ENCODE data around the gene PCDH17.

PCDH17 gene

GRCh38 chr13:57724486-57725272 lies 93.1 kb downstream of the PCDH17 start:
- DNase-seq (ENCODE audit: low read depth in 3 of 3, low spot score in 1 of 3): no peak

GRCh38 chr13:57725480-57725879 lies 93.9 kb downstream of the PCDH17 start:
- no peak for DNase-seq (ENCODE audit: low read depth in 3 of 3, low spot score in 1 of 3)

GRCh38 chr13:57726981-57727380 lies 95.4 kb downstream of the PCDH17 start:
- no peak for DNase-seq (ENCODE audit: low read depth in 3 of 3, low spot score in 1 of 3)

- no peak for DNase-seq (ENCODE audit: low read depth in 3 of 3, low spot score in 1 of 3)
Measured at GRCh38 chr13:57734306-57734705, 102.8 kb downstream of the PCDH17 start.

GRCh38 chr13:57739089-57739488 lies 107.5 kb downstream of the PCDH17 start:
- DNase-seq (ENCODE audit: low read depth in 3 of 3, low spot score in 1 of 3): no peak

GRCh38 chr13:57739543-57740190 lies 108.1 kb downstream of the PCDH17 start:
- DNase-seq (ENCODE audit: low read depth in 3 of 3, low spot score in 1 of 3): no peak

GRCh38 chr13:57740719-57741118 lies 109.2 kb downstream of the PCDH17 start:
- no peak for DNase-seq (ENCODE audit: low read depth in 3 of 3, low spot score in 1 of 3)

- DNase-seq (ENCODE audit: low read depth in 3 of 3, low spot score in 1 of 3): no peak
Measured at GRCh38 chr13:57748096-57748495, 116.6 kb downstream of the PCDH17 start.

GRCh38 chr13:57760951-57761350 lies 129.4 kb downstream of the PCDH17 start:
- DNase-seq (ENCODE audit: low read depth in 3 of 3, low spot score in 1 of 3): no peak

GRCh38 chr13:57763689-57764088 lies 132.1 kb downstream of the PCDH17 start:
- DNase-seq (ENCODE audit: low read depth in 3 of 3, low spot score in 1 of 3): no peak

Measured in stimulated activated CD4-positive, alpha-beta T cell treated with anti-CD3 and anti-CD28 coated beads, TNF-alpha, amount 100 ng/mL, for 1 hour (primary cell).